ENCODE results near the gene SPECC1L.

- TF ChIP-seq CTCF (IDR thresholded peaks at IDR 0.05 in 8 of 11, conservative IDR thresholded peaks at IDR 0.05 in 3 of 11) (no peak), POLR2AphosphoS5 (IDR thresholded peaks at IDR 0.05) (no peak)
Observed at GRCh38 chr22:24431309-24432034, 160.8 kb downstream of the SPECC1L start.
